ENCODE measurements around the gene IDH3A.

Gene IDH3A

DNA sequence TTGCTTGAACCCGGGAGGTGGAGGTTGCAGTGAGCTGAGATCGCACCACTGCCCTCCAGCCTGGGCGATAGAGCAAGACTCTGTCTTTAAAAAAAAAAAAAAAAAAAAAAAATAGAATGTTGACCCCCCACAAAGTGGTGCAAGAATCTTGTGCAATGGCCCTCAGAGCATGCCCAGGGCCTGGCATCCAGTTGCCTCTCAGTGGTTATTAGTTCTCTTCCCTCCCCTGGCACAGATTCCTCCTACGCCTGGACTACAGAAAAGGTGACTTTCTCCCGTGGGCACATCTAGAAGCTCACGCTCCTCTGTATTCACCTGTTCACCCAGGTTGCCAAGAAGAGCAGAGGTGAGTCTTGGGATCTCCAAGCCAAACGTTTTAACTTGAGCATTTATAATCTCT, 48.5 kb downstream of the IDH3A start:
- no peaks in the 10 kb centered on the region for H4K20me1 ChIP-seq (ENCODE audit: insufficient read depth, low read length, poor library complexity, severe bottlenecking)
- H3K4me3 ChIP-seq (ENCODE audit: low read length, poor library complexity, severe bottlenecking), result no peak overlapping the region
- H3K27me3 ChIP-seq (ENCODE audit: insufficient read depth, low read length, poor library complexity, severe bottlenecking), result no peaks in the 10 kb centered on the region
- H3K79me2 ChIP-seq (ENCODE audit: insufficient read depth, low read length), result no peaks in the 10 kb centered on the region
- H3K9me3 ChIP-seq (ENCODE audit: insufficient read depth, low read depth, low read length), result no peaks in the 10 kb centered on the region
- TF ChIP-seq EZH2phosphoT487 (IDR thresholded peaks at IDR 0.05; ENCODE audit: borderline replicate concordance) (no peak), CTCF (conservative IDR thresholded peaks at IDR 0.05; ENCODE audit: low read length) (no peak)
- no peaks in the 10 kb centered on the region for H3K36me3 ChIP-seq (ENCODE audit: insufficient read depth, low read length)
- H3F3A ChIP-seq (ENCODE audit: low read depth), result no peaks in the 10 kb centered on the region
- no peak overlapping the region for H3K9ac ChIP-seq (ENCODE audit: low read depth, low read length, poor library complexity, severe bottlenecking)
- H2AFZ ChIP-seq (ENCODE audit: low read length), result no peak overlapping the region
- no peak overlapping the region for H3K4me2 ChIP-seq (ENCODE audit: low read depth, low read length, poor library complexity, severe bottlenecking)
- H3K4me1 ChIP-seq (ENCODE audit: insufficient read depth, low read length, poor library complexity, severe bottlenecking), result no peaks in the 10 kb centered on the region
- H3K9me2 ChIP-seq (replicated peaks; ENCODE audit: low read depth, low read length), result no peaks in the 10 kb centered on the region

DNA sequence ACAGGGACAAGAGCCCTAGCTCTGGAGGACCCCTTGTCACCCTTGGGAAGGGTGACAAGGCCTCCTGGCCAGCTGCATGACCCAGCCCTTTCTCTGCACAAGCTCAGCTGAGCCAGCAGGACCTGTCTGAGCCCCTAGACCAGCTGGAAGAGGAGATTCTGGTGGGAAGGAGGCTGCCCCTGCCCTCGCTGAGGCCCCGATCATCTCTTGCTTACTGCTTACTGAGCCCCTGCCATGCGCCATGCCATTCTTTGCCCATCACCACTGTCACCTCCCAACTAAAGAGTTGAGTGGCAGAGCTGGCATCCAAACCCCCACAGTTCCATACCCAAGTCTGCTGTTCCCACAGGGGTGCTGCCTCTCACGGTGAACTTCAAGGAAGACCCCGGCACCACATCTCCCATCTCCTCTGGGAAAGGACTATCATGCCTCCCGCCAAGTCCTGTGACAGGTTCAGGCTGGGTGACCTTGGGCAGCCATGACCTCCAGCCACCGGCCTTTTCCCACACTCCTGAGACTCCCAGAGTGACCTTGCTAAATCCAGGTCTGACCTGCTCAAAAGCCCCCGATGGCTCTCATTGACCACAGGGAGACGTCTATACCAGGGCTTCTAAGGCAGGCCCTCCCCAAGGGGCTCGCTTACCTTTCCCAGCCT, 51.2 kb downstream of the IDH3A start:
- no peaks in the 10 kb centered on the region for H3K27me3 ChIP-seq (ENCODE audit: insufficient read depth, low read length, poor library complexity, severe bottlenecking)
- H3K9me3 ChIP-seq (ENCODE audit: insufficient read depth, low read depth, low read length), result no peaks in the 10 kb centered on the region
- no peak for TF ChIP-seq CTCF (conservative IDR thresholded peaks at IDR 0.05; ENCODE audit: low read length)
- no peak for TF ChIP-seq EZH2phosphoT487 (IDR thresholded peaks at IDR 0.05; ENCODE audit: borderline replicate concordance)
- H3K9ac ChIP-seq (ENCODE audit: low read depth, low read length, poor library complexity, severe bottlenecking), result no peak overlapping the region
- no peaks in the 10 kb centered on the region for H3K4me1 ChIP-seq (ENCODE audit: insufficient read depth, low read length, poor library complexity, severe bottlenecking)
- H3K4me2 ChIP-seq (ENCODE audit: low read depth, low read length, poor library complexity, severe bottlenecking), result no peak overlapping the region
- no peaks in the 10 kb centered on the region for H3F3A ChIP-seq (ENCODE audit: low read depth)
- H3K9me2 ChIP-seq (replicated peaks; ENCODE audit: low read depth, low read length), result no peaks in the 10 kb centered on the region
- no peaks in the 10 kb centered on the region for H3K36me3 ChIP-seq (ENCODE audit: insufficient read depth, low read length)
- H4K20me1 ChIP-seq (ENCODE audit: insufficient read depth, low read length, poor library complexity, severe bottlenecking), result no peaks in the 10 kb centered on the region
- no peaks in the 10 kb centered on the region for H3K79me2 ChIP-seq (ENCODE audit: insufficient read depth, low read length)
- H3K4me3 ChIP-seq (ENCODE audit: low read length, poor library complexity, severe bottlenecking), result no peak overlapping the region
- H2AFZ ChIP-seq (ENCODE audit: low read length), result no peak overlapping the region

- no peaks in the 10 kb centered on the region for H3K9me3 ChIP-seq (ENCODE audit: insufficient read depth, low read depth, low read length)
- no peaks in the 10 kb centered on the region for H3K36me3 ChIP-seq (ENCODE audit: insufficient read depth, low read length)
- H3K4me2 ChIP-seq (ENCODE audit: low read depth, low read length, poor library complexity, severe bottlenecking), result no peak overlapping the region
- H3K4me3 ChIP-seq (ENCODE audit: low read length, poor library complexity, severe bottlenecking), result no peak overlapping the region
- H3K79me2 ChIP-seq (ENCODE audit: insufficient read depth, low read length), result no peaks in the 10 kb centered on the region
- no peaks in the 10 kb centered on the region for H3K9me2 ChIP-seq (replicated peaks; ENCODE audit: low read depth, low read length)
- TF ChIP-seq EZH2phosphoT487 (IDR thresholded peaks at IDR 0.05; ENCODE audit: borderline replicate concordance), result no peak
- TF ChIP-seq CTCF (conservative IDR thresholded peaks at IDR 0.05; ENCODE audit: low read length), result no peak
- no peaks in the 10 kb centered on the region for H3F3A ChIP-seq (ENCODE audit: low read depth)
- H4K20me1 ChIP-seq (ENCODE audit: insufficient read depth, low read length, poor library complexity, severe bottlenecking), result no peaks in the 10 kb centered on the region
- H2AFZ ChIP-seq (ENCODE audit: low read length), result no peak overlapping the region
- no peaks in the 10 kb centered on the region for H3K27me3 ChIP-seq (ENCODE audit: insufficient read depth, low read length, poor library complexity, severe bottlenecking)
- no peak overlapping the region for H3K9ac ChIP-seq (ENCODE audit: low read depth, low read length, poor library complexity, severe bottlenecking)
- H3K4me1 ChIP-seq (ENCODE audit: insufficient read depth, low read length, poor library complexity, severe bottlenecking), result no peaks in the 10 kb centered on the region
Measured at GRCh38 chr15:78201281-78202190, 52.4 kb downstream of the IDH3A start.

All from Loucy (cell line).